ENCODE measurements around the gene USH2A.

The USH2A gene

GRCh38 chr1:215768303-215768702 lies 654.9 kb downstream of the USH2A start:
- no peak overlapping the region for H3K18ac ChIP-seq (ENCODE audit: low read length)
- no peak overlapping the region for H2BK5ac ChIP-seq (ENCODE audit: low read length)
- no peak overlapping the region for H4K91ac ChIP-seq (ENCODE audit: low read depth, low read length, poor library complexity)
- H4K8ac ChIP-seq (ENCODE audit: low read depth, low read length) = no peak overlapping the region
- no peak overlapping the region for H2AK5ac ChIP-seq (ENCODE audit: low read depth, low read length)
- no peak overlapping the region for H3K27ac ChIP-seq (replicated peaks; ENCODE audit: low read length)
- no CpG with 5 or more reads among the region's 4 CpGs for WGBS, 2 donors (ENCODE audit: extremely low coverage in 2 of 2, insufficient read length in 2 of 2, insufficient replicate concordance in 1 of 2)
- H3K14ac ChIP-seq (ENCODE audit: low read length) = no peak overlapping the region
- H3K9ac ChIP-seq (ENCODE audit: low read depth, low read length, poor library complexity) = no peak overlapping the region
- no peak overlapping the region for H3K4me3 ChIP-seq (ENCODE audit: low read length in 2 of 2)
- no peak overlapping the region for H2BK12ac ChIP-seq (ENCODE audit: low read length)
- H2AFZ ChIP-seq (ENCODE audit: low read length) = no peak overlapping the region
- no peak for DNase-seq (ENCODE audit: low spot score)
- H3K4ac ChIP-seq (ENCODE audit: low read length) = no peak overlapping the region
- H3K9me3 ChIP-seq (replicated peaks in 1 of 2; ENCODE audit: control insufficient read depth in 2 of 2, insufficient read depth in 1 of 2, low read depth in 1 of 2, low read length in 2 of 2) = no peaks in the 10 kb centered on the region
- no peak overlapping the region for H3K4me2 ChIP-seq (ENCODE audit: insufficient read depth, low read length, poor library complexity, severe bottlenecking)
- H2BK15ac ChIP-seq (ENCODE audit: low read length) = no peak overlapping the region
- no peaks in the 10 kb centered on the region for H3K27me3 ChIP-seq (ENCODE audit: control insufficient read depth in 3 of 3, insufficient read depth in 3 of 3, low read depth in 1 of 3, low read length in 3 of 3)
- H3K23ac ChIP-seq (ENCODE audit: low read depth, low read length, poor library complexity) = no peak overlapping the region
- H3K4me1 ChIP-seq (ENCODE audit: control insufficient read depth in 2 of 2, insufficient read depth in 1 of 2, low read depth in 1 of 2, low read length in 2 of 2) = no peaks in the 10 kb centered on the region
- no peaks in the 10 kb centered on the region for H3K79me1 ChIP-seq (ENCODE audit: low read depth, low read length)
- no peaks in the 10 kb centered on the region for H3K36me3 ChIP-seq (replicated peaks in 1 of 2; ENCODE audit: control insufficient read depth in 2 of 2, insufficient read depth in 2 of 2, low read length in 2 of 2)
- no peak overlapping the region for H2BK120ac ChIP-seq (ENCODE audit: low read depth, low read length)

GRCh38 chr1:215767761-215768160 lies 655.5 kb downstream of the USH2A start:
- H3K14ac ChIP-seq (ENCODE audit: low read length) = no peak overlapping the region
- no peak overlapping the region for H2BK15ac ChIP-seq (ENCODE audit: low read length)
- H2AFZ ChIP-seq (ENCODE audit: low read length) = no peak overlapping the region
- no peak overlapping the region for H2BK5ac ChIP-seq (ENCODE audit: low read length)
- no peak overlapping the region for H2BK12ac ChIP-seq (ENCODE audit: low read length)
- H3K4me1 ChIP-seq (ENCODE audit: control insufficient read depth in 2 of 2, insufficient read depth in 1 of 2, low read depth in 1 of 2, low read length in 2 of 2) = no peaks in the 10 kb centered on the region
- H3K4me3 ChIP-seq (ENCODE audit: low read length in 2 of 2) = no peak overlapping the region
- H4K91ac ChIP-seq (ENCODE audit: low read depth, low read length, poor library complexity) = no peak overlapping the region
- H3K4ac ChIP-seq (ENCODE audit: low read length) = no peak overlapping the region
- H3K18ac ChIP-seq (ENCODE audit: low read length) = no peak overlapping the region
- H2BK120ac ChIP-seq (ENCODE audit: low read depth, low read length) = no peak overlapping the region
- no peak overlapping the region for H3K9ac ChIP-seq (ENCODE audit: low read depth, low read length, poor library complexity)
- H3K27ac ChIP-seq (replicated peaks; ENCODE audit: low read length) = no peak overlapping the region
- no peaks in the 10 kb centered on the region for H3K79me1 ChIP-seq (ENCODE audit: low read depth, low read length)
- no peaks in the 10 kb centered on the region for H3K27me3 ChIP-seq (ENCODE audit: control insufficient read depth in 3 of 3, insufficient read depth in 3 of 3, low read depth in 1 of 3, low read length in 3 of 3)
- no peak overlapping the region for H3K4me2 ChIP-seq (ENCODE audit: insufficient read depth, low read length, poor library complexity, severe bottlenecking)
- H2AK5ac ChIP-seq (ENCODE audit: low read depth, low read length) = no peak overlapping the region
- H3K23ac ChIP-seq (ENCODE audit: low read depth, low read length, poor library complexity) = no peak overlapping the region
- no CpG with 5 or more reads among the region's 2 CpGs for WGBS, 2 donors (ENCODE audit: extremely low coverage in 2 of 2, insufficient read length in 2 of 2, insufficient replicate concordance in 1 of 2)
- H3K9me3 ChIP-seq (replicated peaks in 1 of 2; ENCODE audit: control insufficient read depth in 2 of 2, insufficient read depth in 1 of 2, low read depth in 1 of 2, low read length in 2 of 2) = no peaks in the 10 kb centered on the region
- no peaks in the 10 kb centered on the region for H3K36me3 ChIP-seq (replicated peaks in 1 of 2; ENCODE audit: control insufficient read depth in 2 of 2, insufficient read depth in 2 of 2, low read length in 2 of 2)
- no peak overlapping the region for H4K8ac ChIP-seq (ENCODE audit: low read depth, low read length)
- no peak for DNase-seq (ENCODE audit: low spot score)

GRCh38 chr1:215766521-215766920 lies 656.7 kb downstream of the USH2A start:
- Histone ChIP-seq H2BK120ac (ENCODE audit: low read depth, low read length) (no peak overlapping the region), H3K36me3 (replicated peaks in 1 of 2; ENCODE audit: control insufficient read depth in 2 of 2, insufficient read depth in 2 of 2, low read length in 2 of 2) (no peaks in the 10 kb centered on the region), H3K27me3 (ENCODE audit: control insufficient read depth in 3 of 3, insufficient read depth in 3 of 3, low read depth in 1 of 3, low read length in 3 of 3) (no peaks in the 10 kb centered on the region), H3K4ac (ENCODE audit: low read length) (no peak overlapping the region), H3K79me1 (ENCODE audit: low read depth, low read length) (no peaks in the 10 kb centered on the region), H3K4me2 (ENCODE audit: insufficient read depth, low read length, poor library complexity, severe bottlenecking) (no peak overlapping the region), H3K27ac (replicated peaks; ENCODE audit: low read length) (no peak overlapping the region), H2BK15ac (ENCODE audit: low read length) (no peak overlapping the region), H3K9me3 (replicated peaks in 1 of 2; ENCODE audit: control insufficient read depth in 2 of 2, insufficient read depth in 1 of 2, low read depth in 1 of 2, low read length in 2 of 2) (no peaks in the 10 kb centered on the region), H3K14ac (ENCODE audit: low read length) (no peak overlapping the region), H3K18ac (ENCODE audit: low read length) (no peak overlapping the region), H4K91ac (ENCODE audit: low read depth, low read length, poor library complexity) (no peak overlapping the region), H2BK12ac (ENCODE audit: low read length) (no peak overlapping the region), H3K4me1 (ENCODE audit: control insufficient read depth in 2 of 2, insufficient read depth in 1 of 2, low read depth in 1 of 2, low read length in 2 of 2) (no peaks in the 10 kb centered on the region), H3K23ac (ENCODE audit: low read depth, low read length, poor library complexity) (no peak overlapping the region), H3K9ac (ENCODE audit: low read depth, low read length, poor library complexity) (no peak overlapping the region), H3K4me3 (ENCODE audit: low read length in 2 of 2) (no peak overlapping the region), H2AK5ac (ENCODE audit: low read depth, low read length) (no peak overlapping the region), H2AFZ (ENCODE audit: low read length) (no peak overlapping the region), H4K8ac (ENCODE audit: low read depth, low read length) (no peak overlapping the region), H2BK5ac (ENCODE audit: low read length) (no peak overlapping the region)
- no CpG with 5 or more reads among the region's 1 CpG for WGBS, 2 donors (ENCODE audit: extremely low coverage in 2 of 2, insufficient read length in 2 of 2, insufficient replicate concordance in 1 of 2)
- DNase-seq (ENCODE audit: low spot score) = no peak

GRCh38 chr1:215765833-215766232 lies 657.4 kb downstream of the USH2A start:
- Histone ChIP-seq H3K18ac (ENCODE audit: low read length) (no peak overlapping the region), H3K9me3 (replicated peaks in 1 of 2; ENCODE audit: control insufficient read depth in 2 of 2, insufficient read depth in 1 of 2, low read depth in 1 of 2, low read length in 2 of 2) (no peaks in the 10 kb centered on the region), H3K9ac (ENCODE audit: low read depth, low read length, poor library complexity) (no peak overlapping the region), H2AK5ac (ENCODE audit: low read depth, low read length) (no peak overlapping the region), H2BK5ac (ENCODE audit: low read length) (no peak overlapping the region), H4K8ac (ENCODE audit: low read depth, low read length) (no peak overlapping the region), H3K4me3 (ENCODE audit: low read length in 2 of 2) (no peak overlapping the region), H3K79me1 (ENCODE audit: low read depth, low read length) (no peaks in the 10 kb centered on the region), H4K91ac (ENCODE audit: low read depth, low read length, poor library complexity) (no peak overlapping the region), H3K23ac (ENCODE audit: low read depth, low read length, poor library complexity) (no peak overlapping the region), H2AFZ (ENCODE audit: low read length) (no peak overlapping the region), H3K4me2 (ENCODE audit: insufficient read depth, low read length, poor library complexity, severe bottlenecking) (no peak overlapping the region), H2BK12ac (ENCODE audit: low read length) (no peak overlapping the region), H3K4me1 (ENCODE audit: control insufficient read depth in 2 of 2, insufficient read depth in 1 of 2, low read depth in 1 of 2, low read length in 2 of 2) (no peaks in the 10 kb centered on the region), H3K27ac (replicated peaks; ENCODE audit: low read length) (no peak overlapping the region), H3K27me3 (ENCODE audit: control insufficient read depth in 3 of 3, insufficient read depth in 3 of 3, low read depth in 1 of 3, low read length in 3 of 3) (no peaks in the 10 kb centered on the region), H3K14ac (ENCODE audit: low read length) (no peak overlapping the region), H3K4ac (ENCODE audit: low read length) (no peak overlapping the region), H2BK15ac (ENCODE audit: low read length) (no peak overlapping the region), H3K36me3 (replicated peaks in 1 of 2; ENCODE audit: control insufficient read depth in 2 of 2, insufficient read depth in 2 of 2, low read length in 2 of 2) (no peaks in the 10 kb centered on the region), H2BK120ac (ENCODE audit: low read depth, low read length) (no peak overlapping the region)
- no CpG with 5 or more reads among the region's 1 CpG for WGBS, 2 donors (ENCODE audit: extremely low coverage in 2 of 2, insufficient read length in 2 of 2, insufficient replicate concordance in 1 of 2)
- DNase-seq (ENCODE audit: low spot score) = no peak

Measured in neuronal stem cell (in vitro differentiated cells).